ENCODE results near the gene PBX1.

- TF ChIP-seq POLR2AphosphoS5 (IDR thresholded peaks at IDR 0.05) (no peak), POLR2A (IDR thresholded peaks at IDR 0.05) (no peak)
These were observed 99.9 kb downstream of the PBX1 start for GRCh38 chr1:164658864-164659263.
